ENCODE results near the gene RGS3. TPM values are rescaled to one million over a fixed set of nuclear protein-coding genes. Genes with fewer than 3 reads are reported as not detected.

Gene RGS3
- polyA plus RNA-seq, 1 of the 3 experiments (the other 2 are of a cell fraction), result 50.6 TPM

GRCh38 chr9:113454914-113455761, 8.4 kb upstream of the RGS3 start (continued):
- TF ChIP-seq, protein P1, sequence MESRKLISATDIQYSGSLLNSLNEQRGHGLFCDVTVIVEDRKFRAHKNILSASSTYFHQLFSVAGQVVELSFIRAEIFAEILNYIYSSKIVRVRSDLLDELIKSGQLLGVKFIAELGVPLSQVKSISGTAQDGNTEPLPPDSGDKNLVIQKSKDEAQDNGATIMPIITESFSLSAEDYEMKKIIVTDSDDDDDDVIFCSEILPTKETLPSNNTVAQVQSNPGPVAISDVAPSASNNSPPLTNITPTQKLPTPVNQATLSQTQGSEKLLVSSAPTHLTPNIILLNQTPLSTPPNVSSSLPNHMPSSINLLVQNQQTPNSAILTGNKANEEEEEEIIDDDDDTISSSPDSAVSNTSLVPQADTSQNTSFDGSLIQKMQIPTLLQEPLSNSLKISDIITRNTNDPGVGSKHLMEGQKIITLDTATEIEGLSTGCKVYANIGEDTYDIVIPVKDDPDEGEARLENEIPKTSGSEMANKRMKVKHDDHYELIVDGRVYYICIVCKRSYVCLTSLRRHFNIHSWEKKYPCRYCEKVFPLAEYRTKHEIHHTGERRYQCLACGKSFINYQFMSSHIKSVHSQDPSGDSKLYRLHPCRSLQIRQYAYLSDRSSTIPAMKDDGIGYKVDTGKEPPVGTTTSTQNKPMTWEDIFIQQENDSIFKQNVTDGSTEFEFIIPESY (IDR thresholded peaks at IDR 0.05; ENCODE audit: borderline replicate concordance, low read depth), result no peak
- TF ChIP-seq RFX5 (IDR thresholded peaks at IDR 0.05; ENCODE audit: low read length) (no peak), CTCF (IDR thresholded peaks at IDR 0.05) (no peak), EZH2phosphoT487 (IDR thresholded peaks at IDR 0.05; ENCODE audit: borderline replicate concordance, low read depth) (no peak), POLR2AphosphoS5 (IDR thresholded peaks at IDR 0.05; ENCODE audit: low read depth, low read length) (peak; percentile 43; the same call in 1 of the 2 replicates)
- TF ChIP-seq, protein P2, sequence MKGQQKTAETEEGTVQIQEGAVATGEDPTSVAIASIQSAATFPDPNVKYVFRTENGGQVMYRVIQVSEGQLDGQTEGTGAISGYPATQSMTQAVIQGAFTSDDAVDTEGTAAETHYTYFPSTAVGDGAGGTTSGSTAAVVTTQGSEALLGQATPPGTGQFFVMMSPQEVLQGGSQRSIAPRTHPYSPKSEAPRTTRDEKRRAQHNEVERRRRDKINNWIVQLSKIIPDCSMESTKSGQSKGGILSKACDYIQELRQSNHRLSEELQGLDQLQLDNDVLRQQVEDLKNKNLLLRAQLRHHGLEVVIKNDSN (IDR thresholded peaks at IDR 0.05; ENCODE audit: borderline replicate concordance, low read depth), result no peak

GRCh38 chr9:113456235-113456634, 7.3 kb upstream of the RGS3 start:
- Histone ChIP-seq H3K36me3 (replicated peaks in 1 of 2; ENCODE audit: control insufficient read depth in 1 of 2, insufficient read depth in 2 of 2, low read length in 1 of 2) (no peaks in the 10 kb centered on the region), H3K4me2 (peak overlapping the region; percentile 22; the same call in 1 of the 2 replicates), H3K4me3 (ENCODE audit: low read depth in 2 of 2, low read length in 1 of 2) (no peak overlapping the region), H3K27ac (ENCODE audit: low read depth in 2 of 2, low read length in 1 of 2) (peak overlapping the region; percentile 91 to 92), H3K9me3 (no peaks in the 10 kb centered on the region), H3K9ac (no peak overlapping the region), H3F3A (replicated peaks; ENCODE audit: insufficient read depth) (peaks cover 18% of the 10 kb centered on the region), H3K79me2 (ENCODE audit: insufficient read depth) (no peaks in the 10 kb centered on the region), H3K27me3 (ENCODE audit: insufficient read depth) (no peaks in the 10 kb centered on the region), H2AFZ (ENCODE audit: low read depth) (no peak overlapping the region), H4K20me1 (ENCODE audit: insufficient read depth) (no peaks in the 10 kb centered on the region), H3K4me1 (ENCODE audit: control insufficient read depth in 1 of 2, insufficient read depth in 2 of 2, low read depth in 1 of 2, low read length in 1 of 2) (peaks cover 7 to 20% of the 10 kb centered on the region in 2 experiments), H3K9me2 (no peaks in the 10 kb centered on the region)
- TF ChIP-seq RCOR1 (IDR thresholded peaks at IDR 0.05; ENCODE audit: low read length), result no peak
- peak; percentile 55 for TF ChIP-seq TCF12 (IDR thresholded peaks at IDR 0.05)
- TF ChIP-seq, protein P3, sequence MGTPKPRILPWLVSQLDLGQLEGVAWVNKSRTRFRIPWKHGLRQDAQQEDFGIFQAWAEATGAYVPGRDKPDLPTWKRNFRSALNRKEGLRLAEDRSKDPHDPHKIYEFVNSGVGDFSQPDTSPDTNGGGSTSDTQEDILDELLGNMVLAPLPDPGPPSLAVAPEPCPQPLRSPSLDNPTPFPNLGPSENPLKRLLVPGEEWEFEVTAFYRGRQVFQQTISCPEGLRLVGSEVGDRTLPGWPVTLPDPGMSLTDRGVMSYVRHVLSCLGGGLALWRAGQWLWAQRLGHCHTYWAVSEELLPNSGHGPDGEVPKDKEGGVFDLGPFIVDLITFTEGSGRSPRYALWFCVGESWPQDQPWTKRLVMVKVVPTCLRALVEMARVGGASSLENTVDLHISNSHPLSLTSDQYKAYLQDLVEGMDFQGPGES (IDR thresholded peaks at IDR 0.05; ENCODE audit: low read depth, low read length), result no peak
- TF ChIP-seq, protein P4, sequence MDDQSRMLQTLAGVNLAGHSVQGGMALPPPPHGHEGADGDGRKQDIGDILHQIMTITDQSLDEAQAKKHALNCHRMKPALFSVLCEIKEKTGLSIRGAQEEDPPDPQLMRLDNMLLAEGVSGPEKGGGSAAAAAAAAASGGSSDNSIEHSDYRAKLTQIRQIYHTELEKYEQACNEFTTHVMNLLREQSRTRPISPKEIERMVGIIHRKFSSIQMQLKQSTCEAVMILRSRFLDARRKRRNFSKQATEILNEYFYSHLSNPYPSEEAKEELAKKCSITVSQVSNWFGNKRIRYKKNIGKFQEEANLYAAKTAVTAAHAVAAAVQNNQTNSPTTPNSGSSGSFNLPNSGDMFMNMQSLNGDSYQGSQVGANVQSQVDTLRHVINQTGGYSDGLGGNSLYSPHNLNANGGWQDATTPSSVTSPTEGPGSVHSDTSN (IDR thresholded peaks at IDR 0.05), result peak; percentile 16; the same call in 1 of the 2 replicates
- TF ChIP-seq TEAD4 (IDR thresholded peaks at IDR 0.05; ENCODE audit: borderline replicate concordance, insufficient read depth), result peak; percentile 48; the same call in 1 of the 2 replicates
- ChIA-PET POLR2A (no interaction called here), CTCF (interaction anchor here (2.0 to 2.6 kb wide), 3 partner anchors 10 to 199 kb away, joined by 9 to 28 read pairs (median 13); no protein-coding TSS in a partner anchor)
- WGBS (ENCODE audit: low lambda C conversion rate), result 89% methylated on average over 2 of the region's 2 CpGs
- no peak for DNase-seq
